Choroid plexus epithelial cell (primary cell): Measurements from ENCODE around the gene AUTS2.

Experiments
- DNase-seq: peaks from one replicate; pipeline ENCODE4 v3.0.0-alpha.2; 2010; ENCODE audit warnings: low read depth
- H3K4me3 ChIP-seq: 2 replicates; pipeline ENCODE4 v1.5.1; 2011; ENCODE audit warnings: low read depth, mild to moderate bottlenecking, control low read depth, low read length, moderate library complexity
- CTCF ChIP-seq: conservative IDR thresholded peaks from 2 replicates; pipeline ENCODE4 v1.5.1; 2011; ENCODE audit warnings: low read depth, mild to moderate bottlenecking, control low read depth, inconsistent platforms, low read length, moderate library complexity

AUTS2 gene

GRCh38 chr7:70072220-70072619 lies 473.9 kb downstream of the AUTS2 start:
- peak; percentile 61 for DNase-seq
- no peak for TF ChIP-seq CTCF
- no peak overlapping the region for H3K4me3 ChIP-seq

GRCh38 chr7:70076325-70076724 lies 478.1 kb downstream of the AUTS2 start:
- TF ChIP-seq CTCF = no peak
- DNase-seq = no peak
- no peak overlapping the region for H3K4me3 ChIP-seq

GRCh38 chr7:70082099-70082611 lies 483.9 kb downstream of the AUTS2 start:
- no peak for TF ChIP-seq CTCF

GRCh38 chr7:70091362-70091761 lies 493.1 kb downstream of the AUTS2 start:
- TF ChIP-seq CTCF = no peak
- no peak for DNase-seq
- H3K4me3 ChIP-seq = no peak overlapping the region

More at GRCh38 chr7:70082099-70082611, 483.9 kb downstream of the AUTS2 start:
- H3K4me3 ChIP-seq = no peak overlapping the region
- DNase-seq = no peak

- peak; percentile 48 for DNase-seq
- no peak for TF ChIP-seq CTCF
- H3K4me3 ChIP-seq = no peak overlapping the region
These were observed 494.3 kb downstream of the AUTS2 start for GRCh38 chr7:70092314-70093204.

GRCh38 chr7:70093205-70093904 lies 495.1 kb downstream of the AUTS2 start:
- no peak for TF ChIP-seq CTCF
- no peak for DNase-seq
- no peak overlapping the region for H3K4me3 ChIP-seq
